ENCODE measurements around the gene GRAMD2B.
"Not testable (repeated sequence)": the region's sequence is repeated elsewhere in the genome, so short reads cannot be mapped to it uniquely, and the experiment has no call there.

The GRAMD2B gene

GRCh38 chr5:126452477-126452876, 29.3 kb downstream of the GRAMD2B start:
- no peak for DNase-seq

GRCh38 chr5:126454081-126454480, 30.9 kb downstream of the GRAMD2B start:
- no peak for DNase-seq

GRCh38 chr5:126454535-126454934, 31.3 kb downstream of the GRAMD2B start:
- no peak for DNase-seq

DNA sequence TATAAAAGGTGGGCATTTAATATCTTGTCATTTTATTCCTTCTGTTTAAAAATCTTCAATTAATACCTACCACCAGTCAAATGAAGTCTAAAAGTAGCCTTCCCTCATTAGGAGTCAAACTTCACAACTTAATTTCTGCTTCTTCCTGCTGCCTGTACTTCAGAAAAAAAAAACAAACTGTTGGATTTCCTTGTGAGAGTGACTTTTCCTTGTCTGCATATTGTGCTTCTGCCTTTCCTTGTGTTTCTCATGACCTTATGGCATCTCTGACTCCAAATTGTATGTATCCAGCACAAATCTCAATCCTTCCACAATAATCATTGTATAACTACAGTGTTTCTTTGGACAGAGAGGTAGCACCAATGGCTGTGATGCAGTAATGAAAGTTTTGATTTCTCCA, 32.1 kb downstream of the GRAMD2B start:
- DNase-seq, result no peak

GRCh38 chr5:126455728-126456127, 32.5 kb downstream of the GRAMD2B start:
- DNase-seq, result no peak

- no peak for DNase-seq
Measured at GRCh38 chr5:126456217-126456820, 33.1 kb downstream of the GRAMD2B start.

GRCh38 chr5:126460459-126460858, 37.2 kb downstream of the GRAMD2B start:
- no peak for DNase-seq

DNA sequence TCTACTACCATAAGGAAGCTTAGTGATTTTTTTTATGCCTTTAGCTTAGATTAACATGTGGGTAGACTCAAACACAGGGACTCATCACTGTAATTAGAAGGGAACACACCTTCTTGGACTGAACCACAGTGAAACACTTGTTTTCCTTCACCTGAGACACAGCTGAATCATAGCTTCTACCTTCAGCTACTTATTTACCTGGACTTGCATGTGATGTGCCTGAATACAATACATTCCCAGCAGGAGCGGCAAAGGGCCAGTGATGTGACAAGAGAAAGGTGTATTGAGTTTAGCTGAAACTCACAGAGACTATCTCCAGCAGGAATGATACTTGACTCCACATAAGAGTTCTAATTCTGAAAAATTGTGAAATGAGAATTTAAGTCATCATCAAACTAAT, 37.8 kb downstream of the GRAMD2B start:
- DNase-seq, result no peak

- DNase-seq, result no peak
Measured at GRCh38 chr5:126461838-126462237, 38.6 kb downstream of the GRAMD2B start.

GRCh38 chr5:126462239-126463014, 39.2 kb downstream of the GRAMD2B start:
- no peak for DNase-seq

DNA sequence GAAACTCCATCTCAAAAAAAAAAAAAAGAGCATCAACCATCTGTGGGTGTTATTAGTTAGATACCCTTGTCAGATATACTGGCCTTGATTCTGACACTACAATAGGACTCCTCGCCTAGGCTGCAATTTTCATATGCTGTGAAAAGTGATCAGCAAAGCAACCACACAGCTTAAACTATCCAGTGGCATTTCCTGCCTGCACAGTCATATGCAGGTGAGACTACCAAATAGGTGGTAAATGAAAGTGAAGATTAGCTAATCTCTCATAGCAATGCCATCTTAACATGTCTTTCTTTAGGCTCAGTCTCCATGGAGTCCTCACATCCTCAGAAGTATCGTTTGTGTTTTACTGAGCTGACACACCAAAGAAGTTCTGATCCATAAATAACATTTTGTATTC, 40.8 kb downstream of the GRAMD2B start:
- DNase-seq, result no peak

GRCh38 chr5:126464959-126465358, 41.8 kb downstream of the GRAMD2B start:
- no peak for DNase-seq

GRCh38 chr5:126468091-126468490, 44.9 kb downstream of the GRAMD2B start:
- no peak for DNase-seq

- DNase-seq, result no peak
Measured at GRCh38 chr5:126469536-126470316, 46.5 kb downstream of the GRAMD2B start.

- not testable (repeated sequence) for DNase-seq
Measured at GRCh38 chr5:126470529-126470928, 47.3 kb downstream of the GRAMD2B start.

DNA sequence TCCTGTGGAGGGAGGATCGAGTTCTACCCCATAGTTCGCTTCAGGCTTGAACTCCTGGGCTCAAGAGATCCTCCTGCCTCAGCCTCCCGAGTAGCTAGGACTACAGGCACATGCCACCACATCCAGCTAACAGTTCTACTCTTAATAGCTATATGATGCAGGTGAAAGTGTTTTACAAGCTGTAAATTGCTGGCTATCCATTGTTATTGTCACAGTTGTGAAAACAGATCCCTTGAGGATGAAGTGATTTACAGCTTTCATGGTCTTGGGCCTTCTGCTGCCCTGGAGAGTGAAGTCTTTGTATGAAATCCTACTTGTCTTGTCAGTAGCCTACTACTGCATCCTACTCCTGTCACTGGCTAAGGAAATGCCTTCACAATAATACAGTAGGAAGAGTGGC, 48.0 kb downstream of the GRAMD2B start:
- DNase-seq, result no peak

DNA sequence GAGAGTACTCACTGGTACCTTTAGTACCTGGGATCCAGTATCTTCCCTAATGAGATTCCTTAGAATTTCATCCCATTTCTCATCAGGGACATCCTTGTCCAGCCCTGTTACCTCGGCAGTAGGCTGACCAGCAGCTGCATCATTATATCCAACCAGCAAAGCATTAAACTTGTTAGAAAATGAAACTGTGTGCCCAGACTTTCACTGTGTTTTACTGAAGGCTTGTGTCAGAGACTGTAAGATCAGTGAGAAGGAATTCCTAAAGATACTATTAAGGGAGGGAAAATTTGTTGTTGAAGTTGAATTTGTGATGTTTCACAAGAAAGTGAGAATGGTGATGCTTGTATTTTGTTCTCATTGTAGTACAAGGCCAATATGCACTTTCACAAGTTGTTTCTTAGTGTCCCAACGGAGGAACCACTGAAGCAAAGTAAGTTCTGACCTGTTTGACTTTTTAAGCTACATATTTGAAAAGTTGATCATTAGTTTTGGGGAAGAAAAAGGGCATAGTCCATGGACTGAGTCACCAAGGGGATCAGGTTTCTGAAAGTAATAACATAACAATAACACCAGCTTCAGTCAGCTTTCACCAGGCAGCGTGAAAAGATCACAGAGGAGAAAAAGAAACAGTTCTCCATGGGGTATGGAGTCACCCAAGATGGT, 48.8 kb downstream of the GRAMD2B start:
- no peak for DNase-seq

GRCh38 chr5:126472538-126472889, 49.3 kb downstream of the GRAMD2B start:
- DNase-seq, result no peak

- DNase-seq, result no peak
Measured at GRCh38 chr5:126477294-126478117, 54.3 kb downstream of the GRAMD2B start.

DNA sequence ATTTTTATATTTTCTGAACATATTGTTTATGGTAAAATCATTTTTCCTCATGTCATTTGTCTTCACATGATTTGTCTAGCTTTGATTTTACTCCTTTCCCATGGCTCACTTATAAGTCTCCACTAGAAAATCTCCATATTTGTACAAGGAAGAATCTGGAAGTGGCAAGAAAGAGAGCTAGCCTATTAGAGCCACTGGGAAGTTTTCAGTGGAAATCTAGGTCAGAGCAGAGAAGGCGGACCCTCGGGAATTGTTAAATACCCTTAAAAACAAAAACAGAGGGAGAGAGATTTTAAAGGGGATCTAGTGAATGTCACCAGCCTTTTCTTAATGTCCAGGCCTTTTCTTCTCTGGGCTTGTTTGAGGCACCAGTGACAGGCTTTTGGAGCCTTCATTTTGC, 56.6 kb downstream of the GRAMD2B start:
- DNase-seq, result no peak

- no peak for DNase-seq
Measured at GRCh38 chr5:126480824-126481223, 57.6 kb downstream of the GRAMD2B start.

- DNase-seq, result no peak
Measured at GRCh38 chr5:126481243-126481642, 58.0 kb downstream of the GRAMD2B start.

DNA sequence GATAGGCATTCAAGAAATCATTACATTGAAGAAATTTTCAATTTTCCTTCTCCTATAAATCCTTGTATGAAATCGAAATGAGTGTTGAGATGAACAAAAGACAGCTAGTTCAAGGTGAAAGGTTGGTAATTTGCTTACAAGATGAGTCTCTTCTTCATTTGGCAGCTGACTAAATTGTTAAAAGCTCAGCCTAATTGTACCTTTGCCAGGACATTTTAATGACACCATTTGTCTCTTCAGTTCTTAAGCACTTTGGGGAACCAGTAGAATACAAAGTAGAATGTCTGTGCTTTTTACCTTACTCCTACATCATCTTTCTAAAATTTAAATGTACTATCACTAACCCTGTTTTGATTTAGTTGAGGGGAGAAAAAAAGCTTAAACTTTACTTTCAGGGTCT, 59.4 kb downstream of the GRAMD2B start:
- no peak for DNase-seq

All from cerebellar nuclear complex (tissue), 1 donor.